GM20431 (cell line): ENCODE results near the gene S100A12.
"Not testable (repeated sequence)": the region's sequence is repeated elsewhere in the genome, so short reads cannot be mapped to it uniquely, and the experiment has no call there.

Experiments
- in situ Hi-C: fragments of 300-500 bp; cut with MseI, MboI; formaldehyde crosslinking; loops from one replicate; pipeline ENCODE4 v1.15.0; 2020; ENCODE audit warnings: low sequenced_read_pairs; ENCODE audit not compliant: unreplicated experiment

S100A12 gene

GRCh38 chr1:153375511-153375910 is at the start of gene S100A12:
Gene S100A12, minus strand, starts transcription at chr1:153375621. Its CDS starts 1,029 bp downstream, at chr1:153374592.
- in situ Hi-C loops: no loop called here

GRCh38 chr1:153422450-153423068 is 47.1 kb upstream of the S100A12 start:
- in situ Hi-C loops: no loop called here

- in situ Hi-C loops: no loop called here
Observed at GRCh38 chr1:153420306-153420705, 44.9 kb upstream of the S100A12 start.

- in situ Hi-C loops: not testable (repeated sequence)
Observed at GRCh38 chr1:153419436-153419793, 44.0 kb upstream of the S100A12 start.

DNA sequence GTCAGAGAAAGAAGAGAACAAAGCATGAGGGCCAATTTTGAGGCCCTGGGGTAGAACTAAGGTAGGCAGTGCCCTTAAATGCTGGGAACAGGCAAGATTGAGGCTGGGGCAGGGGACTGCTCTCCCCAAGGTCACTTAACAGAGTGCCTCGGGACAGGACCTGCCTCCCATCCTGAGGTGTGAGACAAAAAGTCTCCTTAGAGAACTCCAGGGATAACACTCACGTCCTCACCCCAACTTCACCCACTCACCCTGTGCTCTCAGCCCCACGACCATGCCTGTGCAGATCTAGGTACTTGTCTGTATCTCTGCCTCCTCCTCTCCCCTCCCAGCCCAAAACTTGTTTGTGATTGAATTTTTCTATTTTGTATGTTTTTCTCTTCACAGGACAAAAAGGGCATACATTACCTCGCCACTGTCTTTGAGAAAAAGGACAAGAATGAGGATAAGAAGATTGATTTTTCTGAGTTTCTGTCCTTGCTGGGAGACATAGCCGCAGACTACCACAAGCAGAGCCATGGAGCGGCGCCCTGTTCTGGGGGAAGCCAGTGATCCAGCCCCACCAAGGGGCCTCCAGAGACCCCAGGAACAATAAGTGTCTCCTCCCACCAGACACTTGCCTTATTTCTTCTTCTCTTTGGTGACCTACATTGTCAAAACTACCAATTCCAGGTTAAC is 43.5 kb upstream of the S100A12 start:
- in situ Hi-C loops: not testable (repeated sequence)

DNA sequence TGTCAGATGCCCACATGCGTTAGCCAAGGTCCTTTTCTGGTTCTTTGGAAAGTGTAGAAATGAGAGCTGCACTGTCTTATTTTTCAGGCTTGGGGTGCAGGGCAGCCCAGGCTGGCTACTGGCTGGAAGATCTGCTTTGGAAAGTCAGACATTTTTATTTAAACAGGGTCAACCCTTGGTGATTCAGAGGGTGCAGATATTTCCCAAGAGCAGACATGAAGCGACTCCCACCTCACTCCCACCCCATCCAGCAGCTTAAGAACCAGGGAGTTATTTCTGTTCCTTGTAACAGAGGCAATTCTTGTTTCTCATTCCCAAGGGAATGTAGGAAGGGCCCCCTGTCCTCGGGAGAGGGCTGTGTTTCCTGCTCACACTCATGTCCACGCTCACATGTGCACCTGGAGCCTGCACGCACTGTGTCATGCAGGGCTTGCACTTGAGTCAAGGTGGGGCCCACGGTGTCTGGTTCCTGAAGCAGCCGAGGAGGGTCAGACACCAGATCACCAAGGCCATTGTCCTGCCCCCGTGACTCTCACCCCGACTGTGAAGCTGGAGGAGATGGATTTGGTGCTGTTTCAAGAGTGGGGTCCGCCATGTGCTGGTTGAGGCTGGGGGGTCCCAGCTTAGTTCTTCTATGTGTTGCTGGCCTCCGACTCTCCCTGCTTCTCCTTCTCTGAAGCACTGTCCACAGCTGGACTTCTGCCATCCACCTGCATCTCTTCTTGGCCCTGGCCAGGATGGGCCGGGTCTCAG is 41.9 kb upstream of the S100A12 start:
- in situ Hi-C loops: no loop called here

GRCh38 chr1:153415850-153416570 is 40.6 kb upstream of the S100A12 start, which contains the start of gene S100A7A:
Gene S100A7A, plus strand, starts transcription at chr1:153416520. Its CDS starts 1,563 bp downstream, at chr1:153418083.
- in situ Hi-C loops: no loop called here

- in situ Hi-C loops: not testable (repeated sequence)
Observed at GRCh38 chr1:153413961-153414360, 38.5 kb upstream of the S100A12 start.

- in situ Hi-C loops: not testable (repeated sequence)
Observed at GRCh38 chr1:153407274-153407673, 31.9 kb upstream of the S100A12 start.

GRCh38 chr1:153405825-153406599 is 30.6 kb upstream of the S100A12 start:
- in situ Hi-C loops: not testable (repeated sequence)

- in situ Hi-C loops: no loop called here
Observed at GRCh38 chr1:153404768-153405167, 29.3 kb upstream of the S100A12 start.

DNA sequence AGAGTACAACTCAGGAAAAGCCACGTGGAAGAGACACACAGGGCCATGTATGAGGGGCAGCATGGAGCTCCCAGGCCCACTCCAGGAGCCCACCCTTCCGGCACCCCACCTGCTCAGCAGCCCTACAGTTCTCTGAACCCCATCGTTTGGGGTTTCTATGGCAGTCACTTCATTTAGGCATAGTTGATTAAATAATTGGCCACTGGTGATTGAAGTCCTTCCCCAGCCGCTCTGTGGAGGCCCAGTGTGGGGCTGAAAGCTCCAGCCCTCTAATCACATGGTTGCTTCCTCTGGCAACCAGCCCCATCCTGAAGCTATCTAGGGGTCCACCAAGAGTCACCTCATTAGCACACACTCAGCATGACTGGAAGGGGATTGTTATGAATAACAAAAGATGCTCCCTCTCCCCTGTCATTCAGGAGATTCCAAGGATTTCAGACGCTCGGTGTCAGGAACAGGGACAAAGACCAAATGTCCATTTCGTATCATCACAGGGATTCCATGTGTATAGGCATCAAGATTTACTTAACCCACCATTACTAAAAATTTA is 28.7 kb upstream of the S100A12 start:
- in situ Hi-C loops: no loop called here

- in situ Hi-C loops: no loop called here
Observed at GRCh38 chr1:153403421-153404085, 28.1 kb upstream of the S100A12 start.

DNA sequence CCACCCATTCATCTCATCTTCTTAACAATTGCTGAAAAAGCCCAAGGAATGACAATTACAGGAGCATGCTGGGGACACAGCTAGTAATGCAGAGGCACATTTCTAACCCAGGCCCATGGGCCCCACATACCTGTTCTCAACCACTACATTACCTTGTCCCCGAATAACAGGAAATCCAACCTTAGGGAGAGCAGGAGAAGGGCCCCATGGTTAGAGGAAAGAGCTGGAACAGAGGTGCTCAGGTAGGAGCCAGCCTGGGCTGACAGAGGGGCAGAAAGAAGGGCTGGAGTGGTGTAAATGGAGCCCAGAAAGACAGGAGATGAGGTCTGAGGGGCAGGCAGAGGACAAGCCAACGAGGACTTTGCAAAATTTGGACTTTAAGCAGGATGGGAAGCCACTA is 26.8 kb upstream of the S100A12 start:
- in situ Hi-C loops: no loop called here

- in situ Hi-C loops: no loop called here
Observed at GRCh38 chr1:153401461-153401860, 26.0 kb upstream of the S100A12 start.

GRCh38 chr1:153400244-153400643 is 24.8 kb upstream of the S100A12 start:
- in situ Hi-C loops: no loop called here

DNA sequence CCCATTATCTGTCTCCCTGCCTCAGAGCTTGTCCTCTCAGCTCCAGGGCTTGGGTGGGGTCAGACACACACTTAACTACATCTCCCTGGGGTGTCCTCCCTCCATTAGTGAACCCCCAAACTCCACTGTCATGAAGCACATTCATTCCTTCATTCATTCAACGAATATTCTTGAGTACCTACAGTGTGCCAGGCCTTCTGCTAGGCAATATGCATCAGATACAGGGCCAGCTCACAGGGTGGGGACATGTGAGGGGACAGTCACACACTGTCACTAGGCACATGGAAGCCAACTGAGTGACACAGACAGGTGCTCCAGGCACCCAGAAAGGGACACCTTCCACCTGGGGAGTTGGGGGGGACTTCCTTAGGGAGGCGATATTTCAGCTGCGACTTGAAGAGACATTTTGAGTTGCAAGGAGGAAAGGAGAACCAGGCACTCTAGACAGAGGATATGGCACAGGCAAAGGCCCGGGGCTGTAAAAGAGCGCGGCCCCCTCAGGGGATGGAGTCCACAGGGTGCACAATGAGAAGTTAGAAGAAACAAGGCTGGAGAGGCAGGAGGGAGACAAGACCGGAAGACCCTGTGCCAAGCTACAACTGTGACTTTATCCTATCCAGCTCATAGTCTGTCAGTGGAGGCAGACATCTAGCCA is 24.1 kb upstream of the S100A12 start:
- in situ Hi-C loops: no loop called here

- in situ Hi-C loops: no loop called here
Observed at GRCh38 chr1:153397924-153398651, 22.7 kb upstream of the S100A12 start.
